HG03571 (cell line): ENCODE results near the gene A1CF.

ENCODE experiments used
- ATAC-seq: cut with Tn5 transposase; IDR thresholded peaks from one replicate; pipeline ENCODE4 v1.9.1; 2021; ENCODE audit not compliant: unreplicated experiment

A1CF gene

DNA sequence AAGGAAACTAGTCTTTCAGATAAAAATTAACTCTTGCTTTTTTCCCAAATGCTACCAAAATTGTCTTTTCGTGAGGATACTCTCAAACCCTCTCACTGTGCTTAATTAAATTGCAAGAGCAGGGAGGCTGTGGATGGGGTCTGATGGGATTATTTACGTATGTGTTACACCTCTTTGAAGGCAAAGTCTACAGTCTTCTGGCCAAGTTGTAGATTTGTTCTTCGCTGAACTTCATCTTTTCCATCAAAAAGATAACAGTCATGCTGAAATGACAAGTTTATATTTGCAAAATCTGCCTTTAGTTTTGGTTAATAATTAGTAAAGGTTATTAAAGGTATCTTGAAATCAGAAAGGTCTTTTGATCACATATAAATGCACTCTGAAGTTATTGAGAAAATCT, 22.7 kb downstream of the A1CF start:
- ATAC-seq = no peak

DNA sequence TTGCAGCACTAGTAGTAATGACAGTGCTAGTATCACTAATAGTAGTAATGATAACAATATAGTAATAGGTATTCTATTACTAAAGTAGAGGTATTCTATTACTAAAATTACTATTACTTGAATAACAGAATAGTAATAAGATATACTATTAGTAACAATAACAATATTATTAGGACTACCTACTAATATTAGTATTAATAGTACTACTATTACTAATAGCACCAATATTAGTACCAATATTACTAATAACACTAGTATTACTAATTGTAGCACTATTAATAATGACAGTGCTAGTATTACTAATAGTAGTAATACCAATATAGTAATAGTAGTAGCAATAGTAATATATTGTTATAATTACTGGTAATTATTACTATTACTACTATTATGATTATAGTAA, 24.1 kb downstream of the A1CF start:
- ATAC-seq = no peak

DNA sequence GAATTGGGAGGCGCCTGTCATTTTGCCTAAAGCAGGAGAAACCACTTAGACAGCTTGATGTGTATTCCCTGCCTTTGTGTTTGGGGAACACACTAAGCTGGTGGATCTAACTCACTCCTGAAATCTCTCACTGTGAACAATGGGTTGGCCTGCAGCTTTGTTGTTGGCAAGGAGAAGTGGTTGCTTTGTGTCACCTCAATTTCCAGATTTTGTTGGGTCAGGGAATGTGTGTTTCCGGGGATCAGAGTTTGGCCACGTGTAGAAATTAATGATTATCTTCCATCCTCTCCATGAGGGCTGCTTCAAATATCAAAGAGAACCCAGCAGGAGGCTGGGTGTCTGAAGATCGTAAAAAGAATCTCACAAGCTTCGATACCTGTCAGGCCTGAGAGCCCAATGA, 27.8 kb downstream of the A1CF start:
- ATAC-seq = no peak

DNA sequence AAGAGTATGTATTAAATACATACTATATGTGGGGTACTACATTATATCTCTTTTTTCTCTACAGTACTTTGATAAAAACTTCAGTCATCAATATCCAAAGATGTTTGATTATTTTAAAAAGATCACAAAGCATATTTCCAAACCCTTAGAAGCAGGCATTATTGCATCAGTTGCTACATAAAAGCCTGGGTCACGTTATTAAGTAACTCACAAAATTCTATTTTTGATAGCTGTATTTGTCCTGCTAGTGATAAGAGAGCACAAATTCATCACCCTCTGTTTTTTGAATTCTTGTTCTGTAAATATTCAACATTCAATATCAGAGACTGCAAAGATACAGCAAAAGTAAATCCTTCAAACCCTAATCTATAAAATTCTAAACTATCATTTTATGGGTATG, 30.0 kb downstream of the A1CF start:
- ATAC-seq = no peak

DNA sequence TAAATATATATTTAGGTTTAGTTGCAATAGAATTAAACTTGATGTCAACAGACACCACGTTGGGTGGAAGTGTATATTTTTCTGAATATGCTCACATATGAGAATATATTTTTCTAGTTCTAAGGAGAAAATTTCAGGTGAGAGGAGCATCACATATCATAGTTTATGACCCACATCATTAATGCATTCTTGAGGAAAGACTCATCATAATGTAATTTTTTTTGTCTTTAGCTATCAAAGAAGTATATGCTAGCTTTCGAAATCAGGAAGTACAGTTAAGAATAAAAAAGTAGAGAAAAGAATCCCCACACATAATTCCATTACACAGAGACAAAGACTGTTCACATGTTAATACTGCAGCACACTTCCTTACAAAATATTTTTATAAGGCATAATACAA, 30.4 kb downstream of the A1CF start:
- ATAC-seq = no peak

DNA sequence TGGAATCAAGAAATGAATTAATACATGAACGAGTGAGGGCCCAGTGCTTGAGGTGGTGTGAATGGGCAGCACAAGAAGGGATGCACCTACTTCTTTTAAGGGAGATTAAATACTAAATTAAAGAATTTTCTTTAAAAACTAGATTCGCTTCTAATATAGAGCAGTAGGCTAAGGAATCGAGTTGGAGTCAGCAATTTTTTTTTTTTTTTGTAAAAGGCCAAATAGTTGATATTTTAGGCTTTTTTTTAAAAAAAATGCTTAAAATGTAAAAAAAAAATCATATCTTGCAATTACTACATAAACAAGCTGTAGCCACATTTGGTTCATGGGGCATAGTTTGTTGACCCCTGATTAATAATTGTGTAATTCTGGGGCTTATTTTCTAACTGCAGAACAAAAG, 31.9 kb downstream of the A1CF start:
- ATAC-seq = no peak

DNA sequence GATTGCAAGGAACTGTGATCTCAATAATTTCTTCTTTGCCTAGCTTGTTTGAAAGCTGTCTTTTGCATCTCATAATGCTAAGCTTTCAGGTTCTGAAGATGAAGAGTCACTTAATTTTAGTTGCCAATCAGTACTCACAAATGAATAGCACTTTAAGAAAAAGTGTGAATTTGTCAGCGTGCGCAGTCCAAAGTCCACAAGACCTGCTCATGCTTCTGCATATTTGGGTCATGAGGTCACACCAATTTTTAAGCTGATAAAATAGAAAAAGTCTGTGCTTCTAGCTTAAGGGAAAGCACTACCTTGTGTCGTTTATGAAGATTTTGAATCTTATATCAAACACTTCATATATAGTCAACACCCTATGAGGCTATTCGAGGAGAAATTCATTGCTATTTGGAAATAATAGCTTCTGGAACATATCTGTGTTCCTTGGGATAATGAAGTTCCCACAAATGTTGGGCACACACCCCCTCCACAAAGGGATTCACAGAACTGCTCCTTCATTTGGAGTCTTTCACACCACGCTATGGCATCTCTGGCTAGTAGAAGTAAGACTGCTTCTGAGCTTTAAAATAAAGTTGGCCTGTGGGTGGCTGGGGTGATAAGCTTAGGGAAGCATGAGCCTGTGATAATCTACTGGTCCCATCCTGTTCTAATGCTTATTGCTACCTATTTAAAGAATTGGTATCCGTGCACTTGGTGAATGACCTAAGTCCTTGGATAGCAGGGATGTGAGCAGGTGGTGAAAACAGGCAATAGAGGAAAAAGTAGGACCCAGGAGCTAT, 33.3 kb downstream of the A1CF start:
- ATAC-seq = no peak

DNA sequence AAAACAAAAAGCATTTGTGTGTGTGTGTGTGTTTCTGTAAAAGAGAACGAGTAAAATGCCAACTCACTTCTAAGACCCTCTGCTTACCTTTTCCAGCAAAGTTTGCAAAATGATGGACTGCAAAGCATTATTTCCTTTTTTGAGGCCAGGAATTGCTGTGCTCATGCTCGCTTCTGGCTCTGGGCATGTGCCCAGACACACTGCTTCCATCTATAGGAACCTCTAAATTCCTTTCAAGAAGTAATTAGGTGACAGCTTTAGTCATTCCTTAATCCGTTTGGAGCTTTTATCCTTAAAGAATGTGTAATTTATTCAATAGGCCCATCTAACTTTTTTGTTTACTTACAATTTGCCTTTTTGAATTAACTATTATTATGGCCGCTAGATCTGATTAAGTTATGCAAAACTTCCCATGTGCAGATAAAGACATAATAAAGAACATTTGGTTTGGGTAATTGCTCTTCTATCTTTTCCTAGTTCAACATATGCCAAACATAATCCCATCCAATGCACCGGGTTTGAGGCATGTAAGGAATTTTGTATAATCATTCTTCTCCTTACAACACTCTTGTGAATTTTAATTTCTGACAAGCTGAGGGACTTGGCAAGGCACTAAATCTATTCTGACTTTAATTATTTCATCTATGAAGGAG, 34.7 kb downstream of the A1CF start:
- ATAC-seq = no peak

DNA sequence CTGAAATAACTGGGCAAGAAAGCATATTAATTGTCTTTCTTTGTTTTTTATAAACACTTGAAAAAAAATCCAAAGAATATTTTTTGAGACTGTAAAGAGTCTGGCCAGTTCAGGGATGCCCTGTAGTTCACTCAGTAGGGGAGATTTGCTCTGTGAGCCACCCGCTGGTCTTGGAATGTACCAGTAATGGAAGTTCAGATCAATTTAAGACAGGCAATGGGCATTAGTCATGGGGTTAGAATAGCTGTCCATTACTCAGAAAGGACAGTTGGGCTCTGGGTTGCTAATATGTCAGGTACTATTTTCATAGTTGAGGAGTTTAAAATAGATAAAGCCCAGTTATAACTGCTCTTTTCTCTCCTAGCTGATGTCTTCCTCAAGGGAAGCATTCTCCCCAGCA, 38.7 kb downstream of the A1CF start:
- no peak for ATAC-seq

DNA sequence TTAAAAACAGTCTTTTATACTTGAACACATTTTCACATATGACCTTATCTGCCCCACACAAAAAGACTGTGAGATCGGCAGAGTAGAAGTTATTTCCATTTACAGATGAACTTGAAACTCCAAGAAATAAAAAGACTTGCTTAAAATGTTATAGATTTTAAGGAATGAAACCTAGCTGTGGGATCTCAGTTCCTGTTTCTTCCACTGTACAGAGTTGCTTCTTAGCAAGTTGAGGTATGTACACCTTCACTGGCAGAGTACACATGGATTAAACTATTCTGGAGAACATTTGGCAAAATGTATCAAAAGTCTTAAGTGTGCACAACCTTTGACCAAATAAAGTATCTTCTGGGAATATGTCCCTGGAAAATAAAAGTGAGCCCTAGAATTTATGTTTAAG, 48.3 kb downstream of the A1CF start:
- ATAC-seq = no peak

DNA sequence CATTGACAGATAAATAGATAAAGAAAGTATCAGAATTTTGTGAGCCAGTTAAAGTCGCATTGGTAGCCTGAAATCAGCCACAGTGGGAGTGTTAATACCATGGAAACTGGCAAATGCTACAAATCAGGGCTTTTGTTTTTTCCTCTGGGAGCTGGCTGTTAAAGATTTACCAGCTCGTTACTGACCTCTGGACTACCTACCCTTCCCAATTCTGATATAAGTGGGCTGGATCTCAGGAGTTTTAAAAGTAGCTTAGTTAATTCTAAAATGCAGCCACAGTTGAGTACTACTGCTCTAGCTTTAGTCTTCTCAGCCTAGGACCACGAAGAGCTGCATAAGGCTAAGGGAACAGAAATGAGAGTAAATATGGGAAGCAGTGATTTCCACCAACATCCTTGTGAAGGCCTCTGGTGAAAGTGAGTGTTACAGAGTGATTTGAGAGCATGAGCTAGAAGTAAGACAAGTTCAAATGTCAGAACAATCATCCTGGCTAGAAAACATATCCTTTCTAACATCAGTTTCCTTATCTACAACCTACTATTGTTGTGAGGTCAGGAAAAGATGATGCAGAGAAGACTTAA, 53.2 kb downstream of the A1CF start:
- ATAC-seq = no peak

DNA sequence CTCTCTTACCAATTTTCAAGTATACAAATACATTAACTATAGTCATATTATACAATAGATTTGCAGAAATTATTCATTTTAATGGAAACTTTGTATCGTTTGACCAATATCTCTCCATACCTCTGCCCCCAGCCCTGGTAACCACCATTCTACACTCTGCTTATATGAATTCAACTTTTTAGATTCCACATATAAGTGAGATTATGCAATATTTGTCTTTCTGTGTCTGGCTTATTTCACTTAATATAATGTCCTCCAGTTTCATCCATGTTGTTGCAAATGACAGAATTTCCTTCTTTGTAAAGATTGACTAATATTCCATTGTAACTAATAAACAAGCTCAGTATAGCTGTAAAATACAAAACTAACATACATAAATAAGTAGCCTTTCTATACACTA, 55.4 kb downstream of the A1CF start:
- no peak for ATAC-seq

DNA sequence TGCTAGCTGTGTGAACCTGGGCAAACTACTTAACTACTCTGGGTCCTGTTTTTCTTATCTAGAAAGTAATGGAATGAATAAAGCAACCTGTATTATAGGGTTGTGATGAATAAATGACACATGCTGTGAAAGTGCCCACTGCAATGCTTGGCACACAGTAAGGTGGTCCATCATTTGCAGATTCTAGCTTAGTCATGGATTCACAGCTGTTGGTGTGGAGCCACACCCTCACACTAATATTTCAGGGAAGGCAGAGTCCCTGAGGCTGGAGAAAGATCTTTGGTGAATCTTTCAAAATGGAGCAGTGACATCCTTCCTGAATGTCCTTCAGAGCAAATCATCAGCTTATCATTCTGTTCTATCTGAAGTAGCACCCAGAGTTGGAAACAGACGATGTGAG, 60.6 kb downstream of the A1CF start:
- ATAC-seq = no peak

DNA sequence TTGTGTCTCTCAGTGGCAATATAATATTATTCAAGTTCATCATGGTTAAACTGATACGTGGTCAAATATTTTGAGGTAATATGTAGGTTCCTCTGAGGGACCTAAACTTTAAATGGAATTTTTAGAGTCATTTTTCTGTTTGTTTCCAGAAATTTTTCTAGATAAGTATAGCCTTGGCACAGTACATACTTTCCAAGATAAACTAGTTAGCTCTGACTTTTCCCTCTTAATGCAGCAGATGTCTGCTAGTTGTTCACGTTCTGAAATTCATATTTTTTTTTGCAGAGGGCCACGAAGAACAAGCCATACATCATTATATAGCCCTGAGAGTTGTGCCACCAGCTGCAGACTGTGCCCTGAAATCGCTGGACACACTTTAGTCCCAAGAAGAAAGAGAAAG, 61.6 kb downstream of the A1CF start:
- ATAC-seq = no peak

DNA sequence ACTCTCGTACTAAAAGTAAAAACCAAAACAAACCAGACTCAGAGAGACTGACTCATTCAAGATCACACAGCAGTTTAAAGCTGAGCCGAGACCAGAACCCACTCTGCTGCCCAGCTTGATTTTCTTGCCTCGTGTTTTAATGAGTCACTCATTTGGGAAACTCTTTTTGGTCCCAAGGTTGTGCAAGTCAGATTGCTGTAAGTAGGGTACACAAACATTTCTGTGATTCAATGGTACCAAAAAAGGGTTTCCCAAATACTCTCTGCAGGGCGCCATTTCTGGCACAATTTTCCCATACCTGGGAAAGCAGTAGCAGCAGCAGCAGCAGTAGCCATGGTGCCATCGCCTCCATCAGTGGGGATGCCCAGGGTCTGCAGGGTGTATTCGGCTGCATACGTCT, 75.8 kb downstream of the A1CF start:
- no peak for ATAC-seq

DNA sequence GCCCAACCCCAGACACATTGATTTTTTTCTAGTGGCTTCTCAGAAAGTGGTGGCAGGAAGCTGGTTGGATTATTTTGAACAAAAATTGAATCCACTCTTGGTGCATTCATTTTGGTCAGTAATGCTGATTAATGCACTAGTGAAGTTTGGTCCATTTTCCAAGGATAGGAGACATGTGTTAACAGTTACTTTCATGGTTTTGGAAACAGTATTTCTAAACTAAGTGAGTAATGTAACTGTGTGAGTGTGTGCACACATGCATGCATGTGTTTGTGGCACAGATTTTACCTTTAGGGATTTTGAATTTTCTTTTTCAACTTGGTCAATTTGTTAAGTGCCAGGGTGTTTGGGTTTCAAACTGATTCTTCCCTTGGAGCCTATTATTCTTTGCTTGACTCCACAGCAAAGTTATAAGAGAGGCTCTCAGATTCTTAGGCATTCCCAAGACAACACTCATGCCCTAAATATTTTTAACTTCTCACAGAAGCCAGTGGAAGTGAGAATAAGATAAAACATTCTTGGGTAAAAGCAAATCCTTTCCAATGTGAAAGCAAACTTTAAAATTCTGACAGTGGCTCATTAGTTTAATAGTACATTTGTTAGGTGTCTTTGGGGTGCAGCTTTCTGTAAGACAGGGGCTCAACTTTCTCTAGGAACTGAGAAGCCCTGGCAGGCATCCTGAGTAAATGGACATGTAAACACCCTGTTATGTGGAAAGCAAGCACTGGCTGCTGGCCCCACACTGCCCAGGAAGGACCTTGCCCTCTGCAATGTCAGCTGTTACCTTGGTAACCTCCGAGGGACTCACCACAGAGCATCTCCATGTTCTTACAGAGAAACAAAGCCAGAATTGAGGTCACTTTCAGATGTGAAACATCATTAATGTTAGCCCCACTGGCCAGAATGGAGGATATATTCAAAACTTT, 77.3 kb downstream of the A1CF start:
- no peak for ATAC-seq

DNA sequence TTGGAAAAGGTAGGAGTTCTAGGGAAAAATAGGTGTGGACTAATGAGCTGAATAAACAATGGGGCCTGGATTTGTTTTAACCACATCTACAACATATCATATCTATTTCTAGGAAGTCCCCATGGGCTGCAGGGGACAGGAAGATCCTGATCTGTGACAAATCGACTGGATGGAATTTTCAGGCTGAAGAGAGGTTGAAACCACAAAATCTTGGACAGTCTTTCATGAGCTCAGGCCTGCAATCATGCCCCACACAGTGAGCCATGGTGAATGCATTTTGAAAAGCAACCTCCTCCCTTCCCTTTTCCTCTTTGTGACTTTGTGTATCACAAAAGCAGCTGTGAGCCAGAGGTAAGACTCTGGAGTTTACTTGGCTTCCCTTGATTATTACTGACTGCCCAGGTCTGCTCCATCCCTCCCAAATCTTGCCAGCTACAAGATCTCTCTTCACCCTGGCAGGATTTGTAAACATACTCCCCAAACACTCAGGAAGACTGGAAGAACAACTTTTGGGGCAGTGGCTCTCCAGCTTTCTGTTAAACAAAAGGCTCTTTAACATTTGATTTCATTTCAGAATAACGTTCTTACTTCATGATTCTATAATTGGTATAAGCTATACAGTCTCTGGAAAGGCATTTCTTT, 79.3 kb downstream of the A1CF start:
- ATAC-seq = no peak

DNA sequence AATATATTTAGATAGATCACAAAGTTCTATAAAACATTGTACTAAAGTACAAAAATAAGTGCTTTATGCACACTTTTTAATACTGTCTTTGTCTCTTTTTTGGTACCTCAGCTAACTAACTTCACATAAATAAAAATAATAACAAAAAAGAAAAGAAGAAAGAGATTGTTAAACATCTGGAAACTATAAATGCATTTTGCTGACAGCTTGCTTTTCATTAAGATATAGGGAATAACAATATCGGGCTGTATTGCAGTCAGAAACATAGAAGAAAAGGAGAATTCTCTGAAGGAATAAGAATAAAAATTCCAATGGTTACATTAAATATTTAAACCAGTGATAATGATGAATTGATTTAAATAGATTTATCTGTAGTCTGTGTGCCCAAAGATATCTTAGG, 85.8 kb downstream of the A1CF start:
- ATAC-seq = no peak

DNA sequence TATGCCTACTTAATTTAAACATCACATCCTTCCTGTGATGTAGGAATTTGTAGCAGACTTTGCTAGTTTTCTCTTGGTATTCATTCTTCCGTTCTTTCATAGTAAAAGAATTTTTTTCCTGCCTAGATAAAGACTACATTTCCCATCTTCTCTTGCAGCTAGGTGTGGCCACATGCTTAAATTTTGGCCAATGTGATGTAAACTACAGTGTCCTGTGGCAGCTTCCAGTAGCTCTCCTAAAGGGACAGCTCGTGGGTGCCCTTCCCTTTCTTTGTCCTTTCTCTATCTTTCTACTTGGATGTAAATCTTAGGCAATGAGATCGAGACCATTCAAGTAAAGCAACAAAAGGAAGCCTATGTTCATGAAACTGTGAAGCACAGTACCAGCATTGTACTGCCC, 87.1 kb downstream of the A1CF start:
- no peak for ATAC-seq

DNA sequence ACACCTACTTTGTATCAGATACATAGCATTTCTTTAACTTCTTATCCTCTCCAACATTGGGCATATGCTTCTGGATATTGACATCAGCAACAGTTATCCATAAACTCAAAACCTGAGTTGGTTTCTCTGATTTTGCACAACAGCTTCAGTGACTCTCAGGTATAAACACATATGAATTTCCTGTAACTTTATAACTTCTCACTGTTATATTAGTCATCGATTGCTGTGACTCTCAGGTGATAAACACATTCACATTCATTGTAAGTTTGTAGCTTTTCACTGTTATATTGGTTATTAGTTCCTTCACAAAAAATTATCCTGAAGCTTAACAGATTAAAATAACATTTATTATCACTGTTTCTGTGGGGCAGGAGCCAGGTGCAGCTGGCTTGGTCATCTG, 88.7 kb downstream of the A1CF start:
- ATAC-seq = no peak

DNA sequence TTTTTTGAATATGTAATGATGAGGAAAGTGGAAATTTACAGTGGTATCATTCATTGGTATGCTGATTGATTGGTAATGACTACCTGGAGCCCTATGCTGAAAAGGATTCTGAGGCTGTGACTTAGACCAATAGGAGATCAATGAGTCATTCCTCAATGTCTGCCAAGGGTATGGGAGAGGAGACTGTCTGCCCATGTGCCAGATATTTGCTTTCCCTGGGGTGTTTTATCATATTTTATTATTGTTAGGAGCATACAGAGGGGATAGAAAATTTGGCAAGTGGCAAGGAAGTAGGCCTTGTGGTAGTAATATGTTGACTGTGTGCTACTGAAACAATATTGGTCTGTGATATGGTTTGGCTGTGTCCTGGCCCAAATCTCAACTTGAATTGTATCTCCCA, 90.9 kb downstream of the A1CF start:
- ATAC-seq = no peak
